Skeletal muscle cell (primary cell): ENCODE data around the gene ERC2.

Experiments used
- DNase-seq: peaks from one replicate; pipeline ENCODE4 v3.0.0-alpha.2; 2010; ENCODE audit warnings: low read depth
- H3K4me3 ChIP-seq: 2 replicates; pipeline ENCODE4 v1.5.1; 2011; ENCODE audit warnings: low read depth, mild to moderate bottlenecking, control low read depth, low read length, moderate library complexity

ERC2 gene

DNA sequence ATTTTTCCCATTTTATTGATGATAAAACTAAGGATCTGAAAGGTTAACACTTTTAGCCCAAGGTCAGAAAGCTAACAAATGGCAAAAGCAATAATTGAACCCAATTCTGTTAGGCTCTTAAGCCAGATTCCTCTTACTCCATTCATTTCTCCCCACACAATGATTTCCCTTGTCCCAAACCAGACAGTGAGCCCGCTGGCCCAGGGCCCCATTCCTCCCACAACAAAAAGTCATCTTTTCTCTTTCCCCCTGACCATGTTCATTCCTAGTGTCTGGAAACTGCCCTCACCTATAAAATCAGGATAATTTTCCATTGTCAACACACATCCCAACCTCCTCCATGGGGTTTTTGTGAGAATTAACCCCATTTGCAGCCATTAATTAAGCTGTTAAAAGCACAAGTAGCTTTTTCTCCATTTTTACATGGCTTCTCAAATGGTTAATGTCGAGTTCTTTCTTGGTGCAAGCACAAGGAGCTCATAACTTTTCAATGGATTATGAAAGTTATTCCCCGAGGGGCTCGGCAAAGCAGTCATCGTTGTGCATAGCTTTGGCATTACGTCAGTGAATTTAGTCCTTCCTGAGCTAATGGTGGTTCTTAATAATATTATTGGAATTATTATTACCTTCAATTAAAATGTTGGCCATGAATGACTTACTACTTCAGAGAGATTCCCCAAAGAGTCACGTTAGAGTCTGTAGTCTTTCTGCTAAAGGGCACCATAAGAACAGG lies 830.2 kb downstream of the ERC2 start:
- no peak overlapping the region for H3K4me3 ChIP-seq
- DNase-seq = no peak

DNA sequence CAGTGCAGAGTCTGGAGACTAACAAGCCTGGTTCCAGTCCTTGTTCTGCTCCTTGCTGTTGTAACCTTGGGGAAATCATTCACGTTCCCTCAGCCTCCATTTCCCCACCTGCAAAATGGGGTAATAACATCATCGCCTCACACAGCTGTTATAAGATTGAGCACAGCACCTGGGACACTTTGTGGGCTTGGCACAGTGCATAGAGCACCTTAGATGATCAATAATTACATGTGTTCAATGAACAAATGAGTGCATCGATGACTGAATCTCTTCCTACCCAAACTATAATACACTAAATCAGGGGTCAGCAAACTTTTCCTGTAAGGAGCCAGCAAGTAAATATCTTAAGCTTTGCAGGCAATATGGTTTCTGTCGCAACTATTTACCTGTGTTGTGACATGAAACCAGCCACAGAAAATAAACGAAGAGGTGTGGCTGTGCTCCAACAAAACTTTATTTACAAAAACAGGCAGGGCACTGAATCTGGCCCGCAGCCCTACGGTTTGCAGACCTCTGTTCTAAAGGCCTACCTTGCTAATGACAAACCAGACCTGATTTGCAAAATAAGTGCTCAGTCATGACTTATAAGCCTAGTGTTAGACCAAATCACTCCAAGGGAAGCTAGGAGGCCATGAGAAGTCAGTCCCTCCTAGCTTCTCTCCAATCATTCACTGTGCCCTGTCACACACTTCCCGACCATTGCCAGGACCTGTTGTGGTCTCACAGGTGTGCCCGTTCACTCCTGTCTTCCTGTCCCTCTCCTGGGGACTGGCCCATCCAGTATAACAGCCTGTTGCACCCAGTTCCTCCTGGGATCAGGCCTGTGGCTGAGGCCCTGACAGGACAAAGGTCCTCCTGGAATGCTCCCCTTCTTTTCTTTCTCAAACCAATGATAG lies 831.7 kb downstream of the ERC2 start:
- DNase-seq = no peak
- H3K4me3 ChIP-seq = no peak overlapping the region

DNA sequence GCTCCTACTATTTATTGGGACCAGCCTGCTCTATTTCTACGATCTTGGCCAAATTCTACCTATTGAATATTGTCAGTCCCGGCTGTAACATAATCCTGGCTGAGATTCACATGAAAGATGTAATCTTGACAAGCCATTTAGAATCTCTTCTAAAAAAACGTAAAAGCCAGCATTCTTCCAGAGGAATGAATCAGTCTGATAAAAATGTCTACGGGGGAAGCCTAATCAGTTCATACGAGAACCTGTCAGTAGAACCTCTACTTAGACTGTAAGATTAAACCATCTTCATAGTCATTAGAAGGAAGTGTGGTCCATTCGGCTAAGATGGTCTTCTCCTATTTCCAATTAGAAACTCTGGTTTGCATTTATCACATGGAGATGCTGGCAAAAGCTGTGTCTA lies 833.9 kb downstream of the ERC2 start:
- no peak overlapping the region for H3K4me3 ChIP-seq
- DNase-seq = no peak

DNA sequence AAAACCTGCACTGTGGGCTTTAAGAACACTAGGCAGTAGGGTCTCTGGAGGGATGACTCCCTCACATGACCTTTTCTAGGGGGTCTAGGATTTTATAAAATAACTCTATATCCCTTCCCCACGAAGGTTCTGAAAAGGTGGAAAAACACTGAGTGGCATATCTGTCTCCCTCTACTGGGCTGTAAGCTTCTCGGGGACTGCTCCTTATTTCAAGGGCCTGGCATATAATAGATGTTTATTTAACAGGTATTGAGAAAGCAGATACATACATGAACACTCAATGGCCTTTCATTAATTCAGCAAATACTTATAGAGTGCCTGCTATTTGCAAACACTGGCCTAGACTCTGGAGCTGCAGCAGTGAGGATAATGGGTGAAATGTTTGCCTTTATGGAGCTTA lies 834.9 kb downstream of the ERC2 start:
- no peak for DNase-seq
- no peak overlapping the region for H3K4me3 ChIP-seq

DNA sequence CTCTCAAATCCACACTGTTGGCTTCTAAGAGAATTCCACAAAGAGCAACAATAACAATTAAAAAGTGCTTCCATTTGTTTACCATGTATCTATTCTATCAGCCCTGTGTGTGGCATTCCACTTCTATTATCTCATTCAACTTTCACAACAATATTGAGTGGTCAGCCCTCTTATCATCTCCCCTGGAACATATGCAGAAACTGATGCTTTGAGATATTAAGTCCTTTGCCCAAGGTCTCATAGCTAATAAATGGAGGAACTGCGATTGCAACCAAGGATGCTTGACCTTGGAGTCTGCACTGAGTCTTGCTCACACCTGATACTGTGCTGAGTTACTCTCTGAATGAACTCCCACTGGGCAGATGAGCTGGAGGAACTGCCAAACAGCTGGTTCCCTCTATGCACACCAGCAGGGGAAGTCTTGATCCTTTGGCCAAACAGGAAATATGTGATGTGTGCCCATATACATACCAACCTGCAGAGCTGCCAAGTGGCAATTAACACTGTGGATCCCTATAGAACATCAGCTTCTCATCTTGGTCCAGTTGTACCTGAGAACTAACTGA lies 836.4 kb downstream of the ERC2 start:
- H3K4me3 ChIP-seq = no peak overlapping the region
- no peak for DNase-seq

DNA sequence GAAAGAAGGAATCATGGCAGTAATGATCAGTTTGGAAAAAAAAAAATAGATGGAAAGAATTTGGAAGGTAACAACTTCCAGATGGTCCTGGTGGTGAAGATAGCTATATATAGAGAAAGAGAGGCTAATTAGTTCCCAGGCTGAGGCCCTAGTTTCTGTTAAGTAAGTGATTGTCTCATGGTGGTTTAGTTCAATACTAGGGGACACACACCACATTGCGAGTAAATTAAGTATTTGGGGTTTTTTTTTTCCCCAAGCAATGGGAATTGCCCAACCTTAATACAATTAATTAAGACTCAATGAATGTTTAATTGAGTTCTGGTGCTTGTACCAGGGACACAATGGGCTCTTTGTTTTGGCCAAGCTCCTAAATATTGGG lies 837.4 kb downstream of the ERC2 start:
- no peak overlapping the region for H3K4me3 ChIP-seq
- no peak for DNase-seq

DNA sequence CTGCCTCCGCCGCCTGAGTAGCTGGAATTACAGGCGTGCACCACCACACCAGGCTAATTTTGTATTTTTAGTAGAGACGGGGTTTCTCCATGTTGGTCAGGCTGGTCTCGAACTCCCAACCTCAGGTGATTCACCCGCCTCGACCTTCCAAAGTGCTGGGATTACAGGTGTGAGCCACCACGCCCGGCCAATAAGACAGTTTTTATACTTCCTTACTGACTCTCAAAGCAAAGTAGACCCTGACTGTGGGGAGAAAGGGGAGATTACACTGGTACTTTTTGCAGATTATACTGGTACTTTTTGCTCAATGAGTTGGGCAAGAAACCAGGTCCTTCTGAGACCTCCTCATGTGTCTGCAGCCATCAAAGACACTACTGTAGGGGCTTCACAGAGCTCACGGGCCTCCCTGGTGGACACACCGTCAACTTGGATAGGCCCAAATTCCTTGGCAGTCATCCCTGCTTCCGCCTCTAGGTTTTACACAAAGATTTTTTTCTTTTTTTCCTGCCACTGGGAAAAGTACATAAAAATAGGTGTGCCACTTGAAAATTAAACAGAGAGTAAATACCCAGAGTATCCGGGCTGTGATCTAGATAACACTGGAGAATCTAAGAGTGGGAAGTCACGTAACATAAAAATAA lies 837.9 kb downstream of the ERC2 start:
- DNase-seq = no peak
- no peak overlapping the region for H3K4me3 ChIP-seq

DNA sequence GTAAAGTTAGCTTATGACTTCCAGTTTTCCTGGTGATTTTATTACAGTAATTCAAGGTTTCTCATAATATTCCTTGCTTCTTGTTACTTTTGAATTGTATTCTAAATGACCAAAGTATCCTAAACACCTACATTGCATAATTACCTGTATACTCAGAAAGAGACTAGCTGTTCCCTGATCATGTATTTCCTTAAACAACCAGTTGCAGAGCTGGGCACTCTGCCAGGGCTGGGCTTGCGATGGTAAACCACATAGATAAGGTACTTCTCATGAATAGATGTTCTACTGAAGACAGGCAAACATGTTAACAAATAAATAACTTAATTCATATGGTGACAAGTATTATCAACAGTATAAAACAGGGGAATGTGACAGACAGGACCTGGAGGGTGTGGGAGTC lies 838.8 kb downstream of the ERC2 start:
- no peak for DNase-seq
- H3K4me3 ChIP-seq = no peak overlapping the region

DNA sequence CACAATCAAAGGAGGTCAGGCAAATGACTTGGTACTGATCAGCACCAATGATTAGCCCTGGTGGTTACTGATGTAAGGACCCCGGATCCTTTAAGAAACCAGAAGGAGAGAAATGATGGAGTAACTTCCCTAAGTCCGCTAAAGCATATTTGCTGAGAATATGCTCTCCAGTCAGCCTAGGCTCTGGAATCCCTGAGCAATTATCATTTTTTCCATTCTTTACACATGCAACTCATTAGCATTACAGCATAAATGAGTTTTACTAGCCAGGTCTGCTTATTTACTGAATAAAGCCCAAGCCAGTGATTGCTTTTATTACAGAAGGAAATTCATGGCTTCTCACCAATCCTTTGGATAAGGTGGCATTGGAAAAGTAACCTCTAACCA lies 842.0 kb downstream of the ERC2 start:
- no peak for DNase-seq
- H3K4me3 ChIP-seq = no peak overlapping the region

DNA sequence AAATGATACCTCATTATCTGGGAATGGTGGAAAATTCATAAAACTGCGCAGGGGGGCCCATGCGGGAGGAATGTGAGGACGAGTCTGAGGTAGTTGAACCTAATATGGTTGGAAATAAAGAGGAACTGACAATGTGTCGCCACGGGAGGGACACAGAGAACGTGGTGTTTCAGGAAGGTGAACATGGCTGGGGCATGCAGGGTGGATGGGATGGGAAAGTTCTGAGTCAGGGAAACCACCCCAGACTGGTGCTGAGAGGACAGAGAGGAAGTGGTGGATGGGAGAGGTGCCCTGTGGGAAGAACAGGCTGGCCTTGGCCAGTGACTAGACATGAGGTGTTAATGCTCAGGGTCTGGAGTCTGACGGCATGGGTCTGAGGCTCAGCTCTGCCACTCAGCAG lies 844.0 kb downstream of the ERC2 start:
- no peak overlapping the region for H3K4me3 ChIP-seq
- DNase-seq = peak; percentile 46

DNA sequence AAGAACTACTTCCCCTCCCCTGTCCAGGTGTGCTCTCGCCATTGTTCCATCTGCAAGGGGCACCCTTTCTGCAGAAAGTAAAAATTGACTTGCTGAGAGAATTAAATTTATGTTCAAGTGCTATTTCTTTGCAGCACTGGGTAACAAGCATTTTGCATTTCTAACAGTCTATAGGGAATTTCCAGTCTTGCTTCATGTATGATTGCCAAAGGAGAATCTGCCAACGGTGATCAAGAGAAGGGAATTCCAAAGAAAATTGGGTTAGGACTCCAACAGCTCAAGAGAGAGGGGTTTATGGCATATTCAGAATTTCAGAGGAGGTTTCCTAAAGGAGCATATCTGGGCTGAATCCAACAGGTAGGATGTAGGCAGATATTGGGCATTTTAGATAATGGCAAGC lies 844.5 kb downstream of the ERC2 start:
- no peak for DNase-seq
- no peak overlapping the region for H3K4me3 ChIP-seq

DNA sequence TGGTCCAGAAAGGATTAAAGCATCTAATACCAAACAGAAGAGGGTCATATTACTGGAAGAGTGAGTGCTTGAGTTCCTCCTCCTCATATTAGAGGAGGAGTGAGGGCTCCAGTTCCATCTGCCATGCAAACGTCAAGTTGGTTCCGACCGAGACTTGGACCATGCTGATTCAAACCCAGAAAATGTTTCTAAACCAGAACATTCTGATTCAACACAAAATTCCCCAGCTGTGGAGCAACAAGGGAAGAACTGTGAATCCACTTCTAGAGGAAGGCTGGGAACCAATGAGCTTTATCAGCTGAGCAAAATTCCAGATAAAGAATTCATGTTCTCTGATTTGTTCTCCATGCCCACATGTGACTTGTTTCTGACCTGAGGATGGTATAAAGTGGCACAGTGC lies 845.5 kb downstream of the ERC2 start:
- DNase-seq = no peak
- no peak overlapping the region for H3K4me3 ChIP-seq

DNA sequence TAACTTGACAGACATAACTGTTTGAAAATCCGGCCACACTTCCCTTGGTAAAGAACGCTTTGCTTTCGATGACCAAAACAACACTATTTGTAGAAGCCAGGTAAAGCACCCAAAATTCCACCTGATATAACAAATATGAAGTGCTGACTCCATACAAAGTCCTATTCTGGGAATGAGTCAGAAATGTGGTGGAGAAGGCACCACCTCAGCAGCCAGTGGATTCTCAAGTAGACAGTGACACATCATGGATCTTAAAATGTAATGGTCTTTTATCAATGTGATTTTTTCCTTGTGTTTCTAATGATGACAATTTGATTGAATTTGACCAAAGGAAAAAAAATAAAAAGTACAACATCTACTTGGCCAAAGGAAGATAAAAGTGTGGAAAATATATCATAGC lies 846.2 kb downstream of the ERC2 start:
- H3K4me3 ChIP-seq = no peak overlapping the region
- no peak for DNase-seq

DNA sequence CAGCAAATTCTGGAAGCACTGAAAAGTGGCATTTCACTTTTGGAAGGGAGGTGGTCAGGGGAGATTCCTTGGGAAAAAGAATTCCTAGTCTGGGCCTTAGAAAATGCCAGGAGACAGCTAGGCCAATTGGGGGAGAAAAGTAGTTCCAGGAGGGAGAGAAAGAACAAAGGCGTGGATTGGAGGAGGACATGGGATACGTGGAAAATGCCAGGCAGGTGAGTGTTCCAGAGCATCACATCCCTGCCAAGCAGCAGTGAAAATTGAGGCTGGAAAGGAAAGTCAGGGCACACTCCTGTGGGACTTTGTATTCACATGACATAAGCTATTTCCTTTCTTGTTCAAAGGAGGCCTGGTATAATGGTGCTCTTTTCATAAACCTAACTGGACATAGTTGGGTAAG lies 846.6 kb downstream of the ERC2 start:
- H3K4me3 ChIP-seq = no peak overlapping the region
- DNase-seq = no peak

DNA sequence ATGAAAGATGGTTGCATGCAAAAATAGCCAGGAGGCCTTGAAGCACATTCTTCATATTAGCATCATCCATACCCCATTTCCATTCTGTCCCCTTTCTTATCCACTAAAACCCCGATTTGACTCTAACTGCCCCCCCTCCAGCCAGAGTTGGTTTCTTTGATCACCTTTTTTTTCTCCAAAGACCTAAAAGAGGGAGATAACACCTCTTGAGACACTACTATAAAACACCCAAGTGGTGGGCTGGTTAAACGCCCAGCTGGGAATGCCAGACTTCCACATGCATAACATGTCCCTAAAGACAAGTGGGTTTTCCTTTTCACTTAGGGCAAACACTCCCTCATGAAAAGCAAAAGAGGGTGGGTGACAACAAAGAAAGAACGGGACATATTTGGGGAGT lies 847.2 kb downstream of the ERC2 start:
- DNase-seq = no peak
- no peak overlapping the region for H3K4me3 ChIP-seq

DNA sequence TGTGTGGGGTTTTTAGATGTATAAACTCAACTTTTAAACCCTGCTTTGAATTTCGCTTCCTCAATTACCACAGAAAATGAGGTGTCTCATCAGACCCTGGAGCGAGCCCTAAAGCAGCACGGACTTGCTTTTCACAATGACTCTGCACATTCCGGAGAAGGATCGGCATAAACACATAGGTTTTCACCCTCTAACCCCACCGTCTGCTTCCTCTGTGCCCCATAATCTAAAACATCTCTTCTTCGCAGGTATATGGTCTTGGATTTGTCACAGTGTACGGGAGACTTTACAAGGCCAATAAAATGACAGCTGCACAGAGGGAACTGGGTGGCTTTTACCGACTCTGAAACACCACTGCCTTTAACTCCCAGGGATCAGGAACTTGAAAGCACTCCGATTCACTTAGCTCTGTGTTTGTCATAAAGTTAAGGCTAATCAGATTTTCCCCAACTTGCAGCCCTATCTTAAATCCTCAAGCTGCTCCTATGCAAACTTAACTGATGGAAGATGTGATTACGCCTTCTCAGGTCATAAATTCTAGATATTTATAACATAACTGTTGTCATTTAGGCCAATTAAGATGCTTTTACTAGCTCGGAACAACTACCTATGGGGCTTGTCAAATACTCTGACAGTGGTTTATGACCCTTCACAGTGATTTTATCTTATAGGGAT lies 847.8 kb downstream of the ERC2 start:
- H3K4me3 ChIP-seq = no peak overlapping the region
- DNase-seq = no peak

DNA sequence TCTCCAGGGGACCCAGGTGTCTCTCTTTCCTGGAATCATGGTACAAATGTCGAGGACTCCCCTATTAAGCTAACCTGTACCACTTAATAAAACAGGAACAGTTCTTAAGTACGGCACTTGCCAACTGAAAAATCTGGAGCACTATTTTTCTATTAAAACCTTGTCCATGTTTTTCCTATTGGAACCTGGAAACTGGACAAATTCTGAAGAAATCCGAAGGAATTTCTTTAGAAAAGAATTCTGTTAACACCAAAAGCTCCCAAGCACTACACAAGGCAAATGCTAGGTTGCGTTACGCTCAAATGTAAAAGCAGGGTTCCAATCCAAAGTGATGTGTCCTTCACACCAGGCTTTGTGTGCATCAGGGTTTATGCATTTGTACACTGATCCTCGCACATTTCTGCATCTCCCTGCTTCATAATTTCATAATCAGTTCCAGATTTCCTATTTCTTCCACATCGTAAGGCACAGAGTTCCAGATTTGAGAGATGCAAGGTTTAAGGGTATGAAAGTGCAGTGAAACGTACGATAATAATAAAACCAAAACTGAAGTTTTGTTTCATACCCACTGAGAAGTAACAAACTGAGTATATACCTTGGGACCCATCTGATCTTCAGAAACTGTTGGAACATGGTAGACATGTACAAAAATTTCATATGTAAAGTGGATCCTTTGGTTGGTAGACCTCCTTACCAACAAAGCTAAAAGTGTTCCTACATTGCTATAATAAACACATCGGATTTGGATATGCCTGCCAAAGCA lies 849.0 kb downstream of the ERC2 start:
- no peak for DNase-seq
- no peak overlapping the region for H3K4me3 ChIP-seq

DNA sequence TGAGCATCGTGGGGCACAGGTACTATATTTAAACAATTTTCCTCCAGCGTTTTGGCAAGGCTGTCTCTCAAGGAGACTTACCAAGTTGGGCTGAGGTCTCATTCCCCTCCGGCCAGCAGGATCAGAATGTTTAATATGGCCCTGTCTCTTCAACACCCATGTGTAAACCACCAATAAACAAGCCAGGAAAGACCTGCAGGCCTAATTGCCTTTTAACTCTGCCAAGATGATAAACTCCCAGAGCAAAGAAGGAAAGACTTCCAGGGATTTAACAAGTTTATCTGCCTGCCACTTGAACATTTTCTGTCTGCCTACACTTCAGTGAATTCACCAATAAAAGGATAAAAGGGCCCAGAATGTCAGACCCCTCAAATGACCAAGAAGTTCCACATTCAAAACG lies 850.9 kb downstream of the ERC2 start:
- DNase-seq = no peak
- H3K4me3 ChIP-seq = no peak overlapping the region

DNA sequence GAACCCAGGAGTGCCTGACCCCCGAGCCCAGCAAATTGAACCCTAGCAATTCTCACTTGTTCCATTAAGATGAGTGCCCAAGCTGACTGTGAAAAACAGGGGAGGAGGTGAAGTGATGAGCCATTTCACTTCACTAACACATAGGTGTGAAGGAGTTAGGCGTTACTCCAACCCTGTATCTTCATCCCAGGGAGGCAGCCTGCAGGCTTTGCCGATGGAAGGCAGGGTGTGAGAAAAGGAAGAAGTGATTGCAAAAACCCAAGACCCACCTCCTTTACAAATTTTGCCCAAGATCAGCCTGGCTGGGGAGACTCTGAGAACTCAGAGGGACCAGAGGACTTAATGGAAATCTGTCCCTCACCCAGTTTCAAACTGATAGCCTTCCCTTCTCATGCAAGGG lies 851.5 kb downstream of the ERC2 start:
- H3K4me3 ChIP-seq = no peak overlapping the region
- no peak for DNase-seq
